ENCODE data around the gene GARIN3. TPM values are rescaled to one million over a fixed set of nuclear protein-coding genes. Genes with fewer than 3 reads are reported as not detected.
"Not testable (repeated sequence)": the region's sequence is repeated elsewhere in the genome, so short reads cannot be mapped to it uniquely, and the experiment has no call there.

GARIN3 gene
- polyA plus RNA-seq, 12 donors, result not detected

GRCh38 chr5:157186309-157187045 is 20.4 kb upstream of the GARIN3 start:
- DNase-seq, result no peak

DNA sequence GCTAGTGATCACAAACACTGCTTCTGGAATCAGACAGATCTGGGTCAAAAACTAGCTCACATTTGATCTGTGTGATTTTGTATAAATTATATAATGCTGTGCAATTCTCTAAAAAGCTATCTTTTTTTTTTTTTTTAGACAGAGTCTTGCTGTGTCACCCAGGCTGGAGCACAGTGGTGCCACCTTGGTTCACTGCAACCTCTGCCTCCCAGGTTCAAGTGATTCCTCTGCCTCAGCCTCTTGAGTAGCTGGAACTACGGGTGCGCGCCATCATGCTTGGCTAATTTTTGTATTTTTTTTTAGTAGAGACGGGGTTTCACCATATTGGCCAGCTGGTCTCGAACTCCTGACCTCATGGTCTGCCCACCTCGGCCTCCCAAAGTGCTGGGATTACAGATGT is 19.1 kb upstream of the GARIN3 start:
- DNase-seq, result not testable (repeated sequence)

DNA sequence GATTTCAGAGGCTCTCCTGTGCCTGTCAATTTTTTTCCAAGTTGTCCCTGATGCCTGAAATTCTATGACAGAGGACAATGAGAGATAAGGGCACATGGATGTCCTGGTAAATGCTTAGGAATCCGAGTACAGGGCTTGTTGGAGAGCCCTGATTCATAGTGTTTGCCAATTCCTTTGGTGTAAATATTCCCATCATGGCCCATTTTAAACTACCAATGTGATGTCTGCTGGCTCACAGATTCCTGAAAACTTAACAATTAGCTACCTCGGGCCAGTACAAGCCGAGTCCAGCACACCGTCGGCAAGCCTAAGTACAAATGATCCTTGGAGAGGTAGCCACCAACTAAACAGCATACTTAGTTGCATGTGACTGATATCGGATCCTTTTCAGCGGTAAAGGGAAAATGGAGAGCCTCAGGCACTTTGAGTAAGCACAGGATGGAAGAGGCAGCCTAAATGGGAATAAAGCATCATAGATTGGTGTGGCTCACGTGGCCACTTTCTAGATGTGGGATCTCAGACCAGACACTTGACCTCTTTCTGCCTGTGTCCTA is 18.1 kb upstream of the GARIN3 start:
- DNase-seq, result no peak

GRCh38 chr5:157182143-157182757 is 16.2 kb upstream of the GARIN3 start:
- no peak for DNase-seq

- no peak for DNase-seq
Measured at GRCh38 chr5:157180374-157181264, 14.6 kb upstream of the GARIN3 start, which contains the start of gene ITK. Gene ITK, plus strand, starts transcription at chr5:157180840. Its CDS starts 138 bp downstream, at chr5:157180978.

DNA sequence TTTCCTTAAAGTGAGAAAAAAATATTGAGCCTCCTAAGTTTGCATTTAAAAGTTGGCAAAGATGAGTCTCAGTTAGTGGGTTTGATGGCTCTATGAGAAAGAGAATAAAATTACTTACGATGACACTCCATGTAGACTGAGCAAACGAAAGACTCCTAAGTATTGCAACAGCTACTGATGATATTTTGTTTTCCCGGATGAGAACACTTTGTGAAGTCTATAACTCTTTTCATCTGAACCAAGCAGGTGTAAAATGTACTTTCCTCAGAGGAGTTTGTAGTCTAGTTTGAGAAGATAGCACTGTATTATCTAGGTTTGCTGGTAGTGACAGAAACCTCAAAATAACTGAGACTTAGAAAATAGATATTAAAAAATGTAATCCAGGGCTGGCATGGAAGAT is 12.9 kb upstream of the GARIN3 start:
- DNase-seq, result no peak

- DNase-seq, result no peak
Measured at GRCh38 chr5:157177953-157178352, 11.9 kb upstream of the GARIN3 start.

GRCh38 chr5:157175071-157175612 is 9.1 kb upstream of the GARIN3 start:
- DNase-seq, result no peak

- DNase-seq, result no peak
Measured at GRCh38 chr5:157172403-157172802, 6.3 kb upstream of the GARIN3 start.

- no peak for DNase-seq
Measured at GRCh38 chr5:157168286-157168685, 2.2 kb upstream of the GARIN3 start.

GRCh38 chr5:157167214-157167621 is 1.2 kb upstream of the GARIN3 start:
- DNase-seq, result no peak

- DNase-seq, result no peak
Measured at GRCh38 chr5:157165668-157166067, 396 bp downstream of the GARIN3 start.

- DNase-seq, result no peak
Measured at GRCh38 chr5:157165261-157165660, 803 bp downstream of the GARIN3 start.

GRCh38 chr5:157164521-157164920 is 1.5 kb downstream of the GARIN3 start:
- no peak for DNase-seq

- no peak for DNase-seq
Measured at GRCh38 chr5:157162919-157163510, 3.0 kb downstream of the GARIN3 start.

DNA sequence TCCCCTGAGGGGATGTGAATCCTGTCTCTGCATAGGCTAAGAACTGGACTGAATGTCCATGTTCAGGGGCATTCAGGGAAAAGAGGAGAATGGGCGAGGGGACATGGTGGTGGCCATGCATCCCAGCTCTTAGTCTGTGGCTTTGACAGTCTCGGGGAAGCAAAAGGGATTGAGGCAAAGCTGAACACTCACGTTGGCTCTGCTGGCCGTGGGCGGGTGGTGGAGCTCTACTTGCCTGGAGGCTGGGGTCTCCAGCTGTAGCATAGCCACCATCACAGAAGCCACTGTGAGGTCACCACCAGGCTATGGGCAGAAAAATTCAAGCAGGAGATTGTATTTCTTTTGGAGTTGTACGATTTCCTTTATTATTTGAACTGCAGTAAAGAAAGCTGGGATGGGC is 4.1 kb downstream of the GARIN3 start:
- no peak for DNase-seq

GRCh38 chr5:157160001-157160400 is 6.1 kb downstream of the GARIN3 start:
- DNase-seq, result no peak

GRCh38 chr5:157159209-157159751 is 6.8 kb downstream of the GARIN3 start:
- DNase-seq, result no peak

DNA sequence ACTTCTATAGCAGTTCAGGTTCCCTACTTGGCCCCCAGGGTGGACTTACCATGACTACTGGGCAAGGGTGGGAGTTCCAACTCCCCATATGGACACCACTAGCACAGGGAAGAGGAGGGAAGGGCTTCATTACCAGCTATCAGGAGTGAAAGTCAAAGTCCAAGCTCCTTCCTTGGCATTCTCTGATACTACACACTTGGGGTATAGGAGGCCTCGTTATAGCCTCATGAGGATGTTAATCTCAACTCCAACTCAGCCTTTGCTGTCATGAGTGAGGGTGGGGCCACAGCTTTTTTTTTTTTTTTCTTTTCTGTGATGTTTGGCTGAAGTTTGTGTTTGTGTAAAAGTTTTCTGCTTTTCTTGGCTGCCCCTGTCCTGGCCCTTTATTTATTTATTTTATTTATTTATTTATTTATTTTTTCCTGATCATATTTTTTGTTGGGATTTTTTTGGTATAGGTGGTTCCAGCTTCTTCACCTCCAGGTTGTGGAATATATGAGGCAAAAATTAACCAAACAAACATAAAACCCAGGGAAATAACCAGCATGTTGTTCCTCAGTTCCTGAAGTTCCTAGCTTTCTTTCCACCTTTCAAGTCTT is 8.7 kb downstream of the GARIN3 start:
- no peak for DNase-seq

- DNase-seq, result no peak
Measured at GRCh38 chr5:157155297-157155696, 10.8 kb downstream of the GARIN3 start.

DNA sequence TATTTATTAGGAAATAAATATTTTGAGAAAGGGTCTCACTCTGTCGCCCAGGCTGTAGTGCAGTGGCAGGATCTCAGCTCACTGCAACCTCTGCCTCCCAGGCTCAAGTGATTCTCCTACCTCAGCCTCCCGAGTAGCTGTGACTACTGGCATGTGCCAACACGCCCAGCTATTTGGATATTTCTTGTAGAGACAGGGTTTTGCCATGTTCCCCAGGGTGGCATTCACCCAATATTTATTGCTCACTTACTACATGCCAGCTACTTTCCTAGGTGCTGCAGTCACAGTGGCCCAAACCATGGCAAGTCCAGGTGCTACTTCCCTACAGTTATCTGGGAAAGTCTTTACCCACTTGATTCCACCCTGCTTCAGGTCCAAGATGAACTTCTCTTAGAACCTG is 15.1 kb downstream of the GARIN3 start:
- DNase-seq, result no peak

Measured in muscle of arm (tissue), 12 donors.